Large intestine (tissue), 3 donors: ENCODE data around the gene PMF1. TPM values are rescaled to one million over a fixed set of nuclear protein-coding genes. Genes with fewer than 3 reads are reported as not detected.

Experiments
- DNase-seq, 2 donors: peaks; one replicate each; pipeline versions ENCODE4 v3.0.0 to v3.0.0-alpha.2; 2013
- H3K27ac ChIP-seq: one replicate; pipeline ENCODE4 v1.5.1; 2013; ENCODE audit warnings: low read length
- H3K27me3 ChIP-seq: 2 replicates; pipeline ENCODE4 v1.6.1; 2013; ENCODE audit warnings: low read length; ENCODE audit not compliant: control insufficient read depth, insufficient read depth
- H3K36me3 ChIP-seq: 2 replicates; pipeline ENCODE4 v1.6.1; 2013; ENCODE audit warnings: low read length; ENCODE audit not compliant: control insufficient read depth, insufficient read depth
- H3K4me1 ChIP-seq: one replicate; pipeline ENCODE4 v1.6.1; 2013; ENCODE audit warnings: low read length; ENCODE audit not compliant: control insufficient read depth, insufficient read depth
- H3K4me3 ChIP-seq: one replicate; pipeline ENCODE4 v1.5.1; 2013; ENCODE audit warnings: low read length
- H3K9me3 ChIP-seq: one replicate; pipeline ENCODE4 v1.6.1; 2013; ENCODE audit warnings: mild to moderate bottlenecking, low read depth, low read length, moderate library complexity; ENCODE audit not compliant: control insufficient read depth
- WGBS: methylation state at CpG from one replicate; pipeline ENCODE4 v1.1.5; 2013; ENCODE audit warnings: low lambda C conversion rate; ENCODE audit not compliant: insufficient coverage; 5-methylcytosine and 5-hydroxymethylcytosine counted together
- polyA plus RNA-seq: library from polyadenylated mRNA; unstranded; fragments of 120-200 nt; gene quantifications from one replicate; pipeline ENCODE4 v1.2.1, GENCODE V29; 2013

PMF1 gene
- polyA plus RNA-seq, 1 donor: 63.4 TPM

DNA sequence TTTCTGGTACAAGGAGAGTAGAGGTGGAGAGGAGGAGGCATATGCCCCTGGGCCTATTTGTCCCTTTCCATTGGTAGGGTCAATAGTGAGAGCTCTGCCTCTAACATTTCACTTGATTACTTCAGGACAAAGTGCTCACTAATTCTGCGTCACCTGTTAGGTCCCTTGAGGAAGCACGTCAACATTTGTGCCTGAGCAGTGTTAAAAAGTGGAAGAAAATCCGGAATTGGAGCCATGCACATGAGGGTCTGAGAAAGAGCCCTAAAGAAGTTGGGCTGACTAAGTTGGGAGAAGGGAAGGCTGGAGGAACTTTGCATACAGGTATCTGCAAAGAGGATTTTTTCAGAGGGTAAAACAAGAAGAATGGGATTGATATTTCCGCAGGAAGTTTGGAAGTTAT lies 17.0 kb upstream of the PMF1 start:
- Histone ChIP-seq H3K27me3 (no peaks in the 10 kb centered on the region), H3K27ac (no peak overlapping the region), H3K9me3 (no peaks in the 10 kb centered on the region), H3K4me3 (no peak overlapping the region), H3K4me1 (peaks cover 42% of the 10 kb centered on the region), H3K36me3 (peaks cover 19% of the 10 kb centered on the region)
- WGBS: 100% methylated on average over 1 of the region's 4 CpGs
- peak in 1 of 2 donors; percentile 41 for DNase-seq

DNA sequence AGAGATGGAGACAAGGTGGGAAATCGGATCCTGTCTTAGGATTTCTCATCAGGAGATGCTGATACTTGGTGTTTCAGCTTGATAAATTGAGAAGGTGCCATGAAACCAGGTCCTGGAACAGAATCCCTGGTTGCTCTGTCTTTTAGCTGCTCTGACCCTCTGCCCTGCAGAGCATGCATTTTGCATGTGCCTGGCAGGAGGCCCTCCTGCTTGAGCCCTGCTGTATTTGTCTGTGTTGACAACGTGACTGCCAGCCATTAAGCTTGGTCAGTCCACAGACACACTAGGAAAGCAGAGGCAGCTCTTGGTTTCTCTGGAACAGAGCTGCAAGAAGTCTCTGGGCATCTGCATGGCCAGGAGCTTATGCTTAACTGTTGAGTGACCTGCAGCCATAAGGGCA lies 16.4 kb upstream of the PMF1 start:
- H3K9me3 ChIP-seq: no peaks in the 10 kb centered on the region
- H3K4me3 ChIP-seq: no peak overlapping the region
- H3K4me1 ChIP-seq: peaks cover 46% of the 10 kb centered on the region

DNA sequence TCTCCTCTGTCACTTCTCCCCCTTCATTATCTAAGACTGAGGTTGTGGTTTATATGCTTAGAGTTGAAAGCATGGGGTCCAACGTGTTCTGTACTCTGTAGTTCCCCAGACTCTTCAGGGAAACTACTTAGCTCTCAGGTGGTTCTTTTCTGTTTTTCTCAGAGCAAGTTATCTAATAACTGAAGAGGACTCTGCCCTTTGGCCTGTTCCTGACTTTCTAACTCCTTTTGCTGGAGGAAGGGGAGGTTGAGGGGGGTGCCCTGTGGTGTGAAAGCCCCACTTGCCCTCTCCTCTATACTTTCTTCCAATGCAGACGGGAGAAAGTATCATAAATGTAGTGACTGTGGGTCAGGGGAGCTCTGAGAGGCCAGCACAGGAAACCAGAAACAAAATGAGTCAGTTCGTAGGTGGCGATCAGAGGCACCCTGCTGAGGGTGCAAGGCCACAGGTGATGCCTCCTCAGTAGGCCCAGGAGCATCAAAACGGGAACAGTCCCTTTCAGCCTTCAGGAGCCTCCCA lies 13.9 kb upstream of the PMF1 start:
- DNase-seq: peak; percentile 59 to 86
- Histone ChIP-seq H3K27ac (peak overlapping the region; percentile 94), H3K4me3 (peak overlapping the region; percentile 12), H3K36me3 (peaks cover 36% of the 10 kb centered on the region), H3K9me3 (no peaks in the 10 kb centered on the region), H3K27me3 (no peaks in the 10 kb centered on the region), H3K4me1 (peaks cover 47% of the 10 kb centered on the region)
- no CpG with 5 or more reads among the region's 5 CpGs for WGBS

More for the DNA sequence above, 16.4 kb upstream of the PMF1 start:
- H3K36me3 ChIP-seq: peaks cover 22% of the 10 kb centered on the region
- peak overlapping the region; percentile 19 for H3K27ac ChIP-seq
- H3K27me3 ChIP-seq: no peaks in the 10 kb centered on the region
- WGBS: no CpG with 5 or more reads among the region's 2 CpGs
- DNase-seq: no peak

DNA sequence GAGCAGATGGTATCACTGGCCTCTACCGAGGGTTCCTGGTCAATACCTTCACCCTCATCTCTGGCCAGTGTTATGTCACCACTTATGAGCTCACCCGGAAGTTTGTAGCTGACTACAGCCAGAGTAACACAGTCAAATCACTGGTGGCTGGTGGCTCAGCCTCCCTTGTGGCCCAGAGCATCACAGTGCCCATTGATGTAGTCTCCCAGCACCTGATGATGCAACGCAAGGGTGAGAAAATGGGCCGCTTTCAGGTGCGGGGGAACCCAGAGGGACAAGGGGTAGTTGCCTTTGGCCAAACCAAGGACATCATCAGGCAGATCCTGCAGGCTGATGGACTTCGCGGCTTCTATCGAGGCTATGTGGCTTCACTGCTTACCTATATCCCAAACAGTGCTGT lies 12.8 kb upstream of the PMF1 start:
- Histone ChIP-seq H3K27me3 (no peaks in the 10 kb centered on the region), H3K36me3 (peaks cover 40% of the 10 kb centered on the region), H3K4me3 (no peak overlapping the region), H3K4me1 (peaks cover 47% of the 10 kb centered on the region), H3K27ac (no peak overlapping the region), H3K9me3 (no peaks in the 10 kb centered on the region)
- no peak for DNase-seq
- WGBS: 100% methylated on average over 1 of the region's 8 CpGs

DNA sequence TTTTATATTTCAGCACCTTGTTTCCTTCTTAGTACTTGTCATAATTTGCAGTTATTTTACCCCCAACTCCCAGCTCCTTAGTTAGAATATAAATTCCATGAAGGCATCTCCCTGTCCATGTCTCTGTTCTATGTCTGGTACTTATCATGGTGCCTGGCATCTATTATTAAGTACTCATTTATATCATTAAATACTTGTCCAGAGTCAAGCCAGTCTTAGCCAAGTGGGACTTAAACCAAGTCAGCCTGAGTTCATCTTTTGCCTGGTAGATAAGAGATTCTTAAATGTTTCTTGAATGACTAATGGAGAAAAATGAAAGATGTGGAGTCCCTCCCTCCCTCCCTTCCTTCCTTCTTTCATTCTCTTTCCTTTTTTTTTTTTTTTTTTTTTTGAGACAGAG lies 9.5 kb upstream of the PMF1 start:
- no peak overlapping the region for H3K27ac ChIP-seq
- H3K4me3 ChIP-seq: no peak overlapping the region
- no peak for DNase-seq
- H3K9me3 ChIP-seq: no peaks in the 10 kb centered on the region
- H3K36me3 ChIP-seq: peaks cover 50% of the 10 kb centered on the region
- no peaks in the 10 kb centered on the region for H3K27me3 ChIP-seq
- peaks cover 18% of the 10 kb centered on the region for H3K4me1 ChIP-seq

DNA sequence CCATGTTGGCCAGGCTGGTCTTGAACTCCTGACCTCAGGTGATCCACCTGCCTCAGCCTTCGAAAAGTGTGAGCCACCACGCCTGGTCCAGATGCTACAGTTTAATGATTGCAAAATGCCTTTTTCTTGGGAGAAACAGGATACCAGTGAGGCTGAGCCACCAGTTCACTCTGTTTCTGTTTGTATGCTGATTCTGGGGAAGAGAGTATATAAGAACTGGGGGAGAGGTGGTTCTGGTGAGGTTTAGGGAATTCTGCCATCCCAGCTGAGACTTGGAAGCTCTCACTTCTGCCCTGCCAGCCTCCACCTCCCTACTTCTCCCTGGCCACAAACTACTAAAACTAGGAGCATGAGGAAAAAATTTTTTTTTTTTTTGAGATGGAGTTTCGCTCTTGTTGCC lies 8.1 kb upstream of the PMF1 start:
- Histone ChIP-seq H3K4me3 (no peak overlapping the region), H3K4me1 (peaks cover 10% of the 10 kb centered on the region), H3K9me3 (no peaks in the 10 kb centered on the region), H3K36me3 (peaks cover 62% of the 10 kb centered on the region), H3K27me3 (no peaks in the 10 kb centered on the region), H3K27ac (no peak overlapping the region)
- no CpG with 5 or more reads among the region's 3 CpGs for WGBS
- no peak for DNase-seq

DNA sequence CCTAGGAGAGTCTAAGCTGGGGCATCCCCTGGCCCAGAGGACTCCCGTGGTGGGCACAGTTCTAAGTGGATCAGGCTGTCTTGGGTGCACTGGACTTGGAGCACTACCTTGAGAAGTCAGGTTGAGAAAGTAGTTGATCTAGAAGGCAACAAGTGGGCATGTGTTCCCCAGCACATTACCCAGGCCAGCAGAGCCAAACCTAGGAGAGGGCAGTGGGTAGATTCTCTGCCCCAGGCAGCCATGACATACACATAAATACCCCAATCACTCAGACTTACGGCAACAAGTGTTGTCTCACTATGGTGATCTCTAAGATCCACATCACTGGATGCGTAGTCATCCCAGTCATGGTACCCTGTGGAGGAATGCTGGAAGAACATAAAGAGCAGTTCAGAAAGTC lies 1.6 kb upstream of the PMF1 start:
- H3K27ac ChIP-seq: no peak overlapping the region
- H3K27me3 ChIP-seq: no peaks in the 10 kb centered on the region
- H3K36me3 ChIP-seq: peaks cover 64% of the 10 kb centered on the region
- no peak overlapping the region for H3K4me3 ChIP-seq
- peaks cover 9% of the 10 kb centered on the region for H3K4me1 ChIP-seq
- DNase-seq: no peak
- no peaks in the 10 kb centered on the region for H3K9me3 ChIP-seq
- no CpG with 5 or more reads among the region's 3 CpGs for WGBS

DNA sequence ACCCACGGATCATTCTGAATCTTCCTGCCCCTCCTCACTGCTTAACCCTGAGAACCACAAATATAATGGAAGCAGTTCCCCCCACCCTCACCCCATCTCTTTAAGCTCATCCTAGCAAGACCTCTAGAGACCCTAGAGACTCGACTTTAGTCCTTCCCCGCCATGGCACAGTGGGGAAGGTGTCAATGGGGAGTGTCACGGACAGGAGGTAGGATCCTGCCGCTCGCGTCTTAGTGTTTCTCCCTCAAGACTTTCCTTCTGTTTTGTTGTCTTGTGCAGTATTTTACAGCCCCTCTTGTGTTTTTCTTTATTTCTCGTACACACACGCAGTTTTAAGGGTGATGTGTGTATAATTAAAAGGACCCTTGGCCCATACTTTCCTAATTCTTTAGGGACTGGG lies 677 bp upstream of the PMF1 start:
- DNase-seq: no peak
- Histone ChIP-seq H3K36me3 (peaks cover 59% of the 10 kb centered on the region), H3K4me1 (peaks cover 9% of the 10 kb centered on the region), H3K9me3 (peaks cover 2% of the 10 kb centered on the region), H3K27me3 (no peaks in the 10 kb centered on the region), H3K4me3 (peak overlapping the region; percentile 71), H3K27ac (peak overlapping the region; percentile 94)
- WGBS: 90% methylated on average over 2 of the region's 9 CpGs

DNA sequence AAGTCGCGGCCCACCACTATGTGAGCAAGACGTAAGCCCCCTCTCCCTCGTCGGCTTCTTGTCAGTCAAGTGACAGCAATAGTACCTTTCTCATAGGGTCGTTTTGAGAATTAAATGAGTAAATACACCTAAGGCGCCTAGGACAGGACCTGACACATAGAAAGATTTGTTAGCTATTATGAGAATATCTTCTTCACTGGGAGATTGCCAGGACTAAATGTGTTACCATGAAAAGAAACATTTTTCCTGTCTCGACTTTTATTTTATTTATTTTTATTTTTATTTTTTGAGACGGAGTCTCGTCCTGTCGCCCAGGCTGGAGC lies 798 bp downstream of the PMF1 start:
- no peaks in the 10 kb centered on the region for H3K27me3 ChIP-seq
- H3K27ac ChIP-seq: peak overlapping the region; percentile 94
- WGBS: 79% methylated on average over 3 of the region's 11 CpGs
- DNase-seq: no peak
- H3K36me3 ChIP-seq: peaks cover 51% of the 10 kb centered on the region
- peak overlapping the region; percentile 71 for H3K4me3 ChIP-seq
- H3K9me3 ChIP-seq: peaks cover 2% of the 10 kb centered on the region
- peaks cover 9% of the 10 kb centered on the region for H3K4me1 ChIP-seq

DNA sequence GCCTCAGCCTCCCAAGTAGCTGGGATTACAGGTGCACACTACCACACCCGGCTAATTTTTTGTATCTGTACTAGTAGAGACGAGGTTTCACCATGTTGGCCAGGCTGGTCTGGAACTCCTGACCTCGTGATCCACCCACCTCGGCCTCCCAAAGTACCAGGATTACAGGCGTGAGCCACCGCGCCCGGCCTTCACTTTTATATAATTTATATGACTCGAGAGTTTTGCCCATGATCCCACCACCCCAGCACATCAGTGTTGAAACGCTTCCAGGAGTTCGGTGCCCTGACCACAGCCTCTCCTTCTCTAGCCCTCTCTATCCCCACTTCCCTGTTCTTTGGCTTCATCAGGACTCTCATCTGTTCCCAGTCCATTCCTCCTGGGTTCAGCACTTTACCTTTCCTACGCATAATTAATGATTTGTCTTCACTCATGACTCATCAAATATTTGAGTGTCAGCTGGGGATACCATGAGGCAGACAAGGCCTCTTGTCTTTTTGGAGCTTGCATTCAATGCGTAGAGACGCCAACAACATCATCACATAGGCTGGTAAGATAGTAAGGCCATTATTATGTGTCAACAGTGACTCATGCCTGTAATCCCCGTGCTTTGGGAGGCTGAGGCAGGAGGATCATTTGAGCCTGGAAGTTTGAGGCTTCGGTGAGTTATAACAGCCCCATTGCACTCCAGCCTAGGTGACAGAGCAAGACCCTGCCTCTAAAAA lies 1.4 kb downstream of the PMF1 start:
- peak in 1 of 2 donors; percentile 27 for DNase-seq
- Histone ChIP-seq H3K27ac (peak overlapping the region; percentile 94), H3K27me3 (no peaks in the 10 kb centered on the region), H3K4me1 (peaks cover 9% of the 10 kb centered on the region), H3K4me3 (peak overlapping the region; percentile 71), H3K36me3 (peaks cover 45% of the 10 kb centered on the region), H3K9me3 (peaks cover 2% of the 10 kb centered on the region)
- WGBS: 85% methylated on average over 4 of the region's 16 CpGs
